Central memory CD8-positive, alpha-beta T cell (primary cell): Measurements from ENCODE around the gene XPR1.
"Not testable (repeated sequence)": the region's sequence is repeated elsewhere in the genome, so short reads cannot be mapped to it uniquely, and the experiment has no call there.

Experiments used
- ATAC-seq: fragments of 150-1000 bp; cut with Tn5 transposase; replicated peaks from 2 replicates; pipeline ENCODE4 v1.10.0; 2022; ENCODE audit warnings: mild to moderate bottlenecking, moderate FRiP score, moderate number of reproducible peaks; ENCODE audit not compliant: poor library complexity, severe bottlenecking; ENCODE audit errors: extremely low read depth
- DNase-seq, 2 donors: peaks; one replicate each; pipeline ENCODE4 v3.0.0; 2021; ENCODE audit warnings: low spot score in 2 of 2
- H3K27ac Mint-ChIP-seq: one replicate; pipeline ENCODE4 v1.8.0; 2022; ENCODE audit warnings: low read depth, mild to moderate bottlenecking, moderate library complexity, mixed read lengths
- H3K27me3 Mint-ChIP-seq: one replicate; pipeline ENCODE4 v1.8.0; 2022; ENCODE audit warnings: mixed read lengths
- H3K36me3 Mint-ChIP-seq: one replicate; pipeline ENCODE4 v1.8.0; 2022; ENCODE audit warnings: mild to moderate bottlenecking, moderate library complexity, mixed read lengths; ENCODE audit not compliant: insufficient read depth
- H3K4me1 Mint-ChIP-seq: one replicate; pipeline ENCODE4 v1.8.0; 2022; ENCODE audit warnings: mixed read lengths
- H3K4me3 Mint-ChIP-seq: one replicate; pipeline ENCODE4 v1.8.0; 2022; ENCODE audit warnings: mild to moderate bottlenecking, moderate library complexity, mixed read lengths
- H3K9me3 Mint-ChIP-seq: one replicate; pipeline ENCODE4 v1.8.0; 2022; ENCODE audit warnings: mixed read lengths

Gene XPR1

DNA sequence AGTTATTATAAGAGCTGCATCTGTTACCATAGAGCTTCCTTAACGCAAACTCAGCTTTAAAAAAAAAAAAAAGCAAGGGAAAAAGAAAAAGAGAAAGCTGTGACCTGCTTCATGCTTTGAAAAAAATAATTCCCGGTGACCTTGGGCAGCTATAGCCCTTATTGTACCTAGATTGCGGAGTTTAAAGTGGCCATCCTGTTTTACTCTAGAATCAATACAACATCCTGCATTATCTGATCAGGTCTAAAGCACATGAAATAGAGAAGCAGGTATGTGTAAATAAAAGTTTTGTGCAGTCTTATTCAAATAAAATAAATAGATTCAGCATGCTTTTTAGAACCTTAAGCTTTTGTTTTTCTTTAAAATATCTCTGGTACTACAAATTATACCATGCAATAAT is 154.1 kb downstream of the XPR1 start:
- no peak overlapping the region for H3K27ac Mint-ChIP-seq
- peaks cover 22% of the 10 kb centered on the region for H3K4me1 Mint-ChIP-seq
- H3K36me3 Mint-ChIP-seq, result peaks cover 5% of the 10 kb centered on the region
- H3K4me3 Mint-ChIP-seq, result no peak overlapping the region
- no peak for DNase-seq
- H3K27me3 Mint-ChIP-seq, result no peaks in the 10 kb centered on the region
- ATAC-seq, result no peak
- H3K9me3 Mint-ChIP-seq, result no peaks in the 10 kb centered on the region

DNA sequence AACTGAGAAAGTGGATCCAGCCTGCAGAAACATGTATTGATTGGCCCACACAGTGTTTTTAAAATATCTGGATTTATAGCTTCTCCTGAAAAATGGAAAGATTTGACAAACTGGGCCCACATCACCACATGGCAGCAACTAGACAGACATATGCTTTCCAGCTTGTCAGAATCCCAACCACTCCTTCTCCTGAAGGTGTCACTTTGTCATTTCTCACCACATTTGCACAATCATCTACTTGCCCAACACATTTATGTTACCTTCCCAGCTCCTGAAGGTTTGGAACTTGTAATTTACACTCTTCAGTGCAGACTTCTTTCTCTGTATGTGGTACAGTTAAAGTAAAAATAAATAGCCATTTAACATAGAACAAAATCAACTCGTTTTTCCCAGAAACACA is 154.8 kb downstream of the XPR1 start:
- DNase-seq (no peak), ATAC-seq (no peak)
- Mint-ChIP-seq H3K36me3 (peaks cover 5% of the 10 kb centered on the region), H3K27ac (no peak overlapping the region), H3K4me3 (no peak overlapping the region), H3K27me3 (no peaks in the 10 kb centered on the region), H3K4me1 (peaks cover 21% of the 10 kb centered on the region), H3K9me3 (no peaks in the 10 kb centered on the region)

DNA sequence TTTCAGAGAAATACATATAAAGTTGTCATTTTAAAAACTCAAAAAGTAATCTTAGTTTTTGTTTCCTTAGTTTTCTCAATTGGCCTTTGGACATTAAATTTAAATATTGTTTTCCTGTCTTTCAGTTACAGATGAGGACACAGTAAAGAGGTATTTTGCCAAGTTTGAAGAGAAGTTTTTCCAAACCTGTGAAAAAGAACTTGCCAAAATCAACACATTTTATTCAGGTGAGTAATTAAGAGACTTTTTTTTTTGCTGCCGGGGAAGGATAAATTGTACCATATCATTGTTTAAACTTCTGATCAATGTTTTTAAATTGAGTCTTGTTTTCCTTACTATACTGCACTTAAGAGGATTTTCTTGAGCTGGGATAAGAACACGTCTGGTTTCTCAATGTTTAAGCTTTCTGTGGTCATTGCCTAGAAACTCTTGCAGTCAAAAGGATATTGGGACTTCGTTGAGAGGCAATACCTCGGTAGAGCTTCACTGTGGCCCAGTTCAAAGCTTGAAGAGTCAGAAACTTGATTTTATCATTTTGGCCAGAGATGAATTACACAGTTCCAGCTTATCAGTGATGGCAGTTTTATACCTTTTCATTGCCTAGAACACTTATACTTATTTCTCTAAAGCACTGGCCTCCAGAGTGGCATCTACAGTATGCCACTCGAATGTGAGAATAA is 155.9 kb downstream of the XPR1 start:
- H3K36me3 Mint-ChIP-seq, result peaks cover 5% of the 10 kb centered on the region
- no peak overlapping the region for H3K27ac Mint-ChIP-seq
- H3K9me3 Mint-ChIP-seq, result no peaks in the 10 kb centered on the region
- no peaks in the 10 kb centered on the region for H3K27me3 Mint-ChIP-seq
- ATAC-seq (no peak), DNase-seq (no peak)
- no peak overlapping the region for H3K4me3 Mint-ChIP-seq
- H3K4me1 Mint-ChIP-seq, result peaks cover 13% of the 10 kb centered on the region

DNA sequence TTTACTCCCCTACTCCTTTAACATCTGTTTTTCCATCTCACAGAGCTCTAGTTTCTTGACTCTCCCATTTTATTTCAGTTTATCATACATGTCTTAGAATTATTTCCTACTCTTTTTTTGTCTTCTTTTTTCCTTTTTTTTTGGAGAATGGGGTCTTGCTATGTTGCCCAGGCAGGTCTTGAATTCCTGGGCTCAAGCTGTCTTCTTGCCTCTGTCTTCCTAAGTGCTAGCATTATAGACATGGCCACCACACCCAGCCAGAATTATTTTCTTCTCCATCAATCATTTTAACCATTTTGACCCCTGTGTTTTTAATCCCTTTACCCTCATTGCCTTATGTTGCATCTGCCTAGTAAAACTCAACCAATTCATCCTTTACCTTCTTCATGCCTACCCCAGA is 157.6 kb downstream of the XPR1 start:
- DNase-seq, result no peak
- peaks cover 17% of the 10 kb centered on the region for H3K4me1 Mint-ChIP-seq
- no peak for ATAC-seq
- H3K9me3 Mint-ChIP-seq, result no peaks in the 10 kb centered on the region
- no peaks in the 10 kb centered on the region for H3K27me3 Mint-ChIP-seq
- H3K4me3 Mint-ChIP-seq, result no peak overlapping the region
- peak overlapping the region; percentile 5 for H3K27ac Mint-ChIP-seq
- peaks cover 5% of the 10 kb centered on the region for H3K36me3 Mint-ChIP-seq

DNA sequence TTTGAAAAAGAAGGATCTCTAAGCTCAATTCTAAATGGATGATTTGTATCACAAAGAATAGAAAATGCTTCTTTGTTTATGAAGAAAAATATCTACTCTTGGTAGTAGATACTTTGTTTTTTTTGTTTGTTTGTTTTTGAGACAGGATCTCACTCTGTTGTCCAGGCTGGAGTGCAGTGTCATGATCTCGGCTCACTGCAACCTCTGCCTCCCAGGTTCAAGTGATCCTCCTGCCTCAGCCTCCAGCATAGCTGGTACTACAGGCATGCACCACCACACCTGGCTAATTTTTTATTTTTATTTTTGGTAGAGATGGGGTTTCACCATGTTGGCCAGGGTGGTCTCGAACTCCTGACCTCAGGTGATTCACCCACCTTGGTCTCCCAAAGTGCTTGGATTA is 159.3 kb downstream of the XPR1 start:
- ATAC-seq, result not testable (repeated sequence)

DNA sequence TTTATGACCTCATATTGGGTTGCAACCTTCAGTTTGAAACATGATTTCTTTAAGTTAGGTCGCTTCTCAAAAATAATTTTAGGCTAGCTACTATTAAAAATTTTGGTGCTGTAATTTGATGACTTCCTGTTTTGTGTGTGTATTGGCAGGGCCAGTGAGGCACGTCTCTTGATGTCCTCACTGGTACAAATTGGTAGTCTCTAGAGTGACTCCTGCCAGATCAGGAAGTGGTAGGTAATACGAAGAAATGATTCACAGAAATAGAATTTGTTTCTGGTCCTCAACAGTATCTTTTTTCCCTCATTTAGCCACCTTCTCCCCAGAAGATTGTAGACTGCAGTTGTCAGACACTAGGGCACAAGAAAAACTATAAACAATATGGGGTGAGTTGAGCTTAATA is 160.0 kb downstream of the XPR1 start:
- no peak for DNase-seq
- H3K4me3 Mint-ChIP-seq, result no peak overlapping the region
- no peaks in the 10 kb centered on the region for H3K27me3 Mint-ChIP-seq
- no peak overlapping the region for H3K27ac Mint-ChIP-seq
- no peak for ATAC-seq
- no peaks in the 10 kb centered on the region for H3K9me3 Mint-ChIP-seq
- H3K4me1 Mint-ChIP-seq, result peaks cover 18% of the 10 kb centered on the region
- peaks cover 5% of the 10 kb centered on the region for H3K36me3 Mint-ChIP-seq

More for the DNA sequence above, 159.3 kb downstream of the XPR1 start:
- H3K4me1 Mint-ChIP-seq, result peaks cover 13% of the 10 kb centered on the region
- DNase-seq, H3K4me3 Mint-ChIP-seq, H3K27me3 Mint-ChIP-seq, H3K36me3 Mint-ChIP-seq, H3K9me3 Mint-ChIP-seq, H3K27ac Mint-ChIP-seq: not testable (repeated sequence)

DNA sequence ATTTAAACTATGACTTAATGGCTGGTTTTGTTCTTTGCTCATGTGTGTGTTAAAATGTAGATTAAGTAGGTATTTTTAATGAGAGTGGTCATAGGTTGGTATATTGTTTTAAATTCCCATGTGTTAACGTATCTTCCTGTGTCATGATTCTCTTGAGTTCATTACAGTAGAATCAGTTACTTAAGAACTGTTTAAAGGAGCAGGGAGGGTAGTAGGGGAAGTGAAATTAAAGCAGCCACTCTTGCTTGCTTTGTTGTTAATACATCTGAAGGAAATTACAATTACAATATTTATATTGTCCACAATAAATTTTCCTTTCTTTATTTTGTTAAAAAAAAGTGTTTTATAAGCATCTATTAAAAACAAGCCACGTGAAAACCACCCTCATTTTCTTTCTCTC is 161.6 kb downstream of the XPR1 start:
- ATAC-seq (no peak), DNase-seq (no peak)
- Mint-ChIP-seq H3K9me3 (no peaks in the 10 kb centered on the region), H3K27me3 (no peaks in the 10 kb centered on the region), H3K27ac (no peak overlapping the region), H3K36me3 (no peaks in the 10 kb centered on the region), H3K4me1 (peaks cover 18% of the 10 kb centered on the region), H3K4me3 (no peak overlapping the region)

DNA sequence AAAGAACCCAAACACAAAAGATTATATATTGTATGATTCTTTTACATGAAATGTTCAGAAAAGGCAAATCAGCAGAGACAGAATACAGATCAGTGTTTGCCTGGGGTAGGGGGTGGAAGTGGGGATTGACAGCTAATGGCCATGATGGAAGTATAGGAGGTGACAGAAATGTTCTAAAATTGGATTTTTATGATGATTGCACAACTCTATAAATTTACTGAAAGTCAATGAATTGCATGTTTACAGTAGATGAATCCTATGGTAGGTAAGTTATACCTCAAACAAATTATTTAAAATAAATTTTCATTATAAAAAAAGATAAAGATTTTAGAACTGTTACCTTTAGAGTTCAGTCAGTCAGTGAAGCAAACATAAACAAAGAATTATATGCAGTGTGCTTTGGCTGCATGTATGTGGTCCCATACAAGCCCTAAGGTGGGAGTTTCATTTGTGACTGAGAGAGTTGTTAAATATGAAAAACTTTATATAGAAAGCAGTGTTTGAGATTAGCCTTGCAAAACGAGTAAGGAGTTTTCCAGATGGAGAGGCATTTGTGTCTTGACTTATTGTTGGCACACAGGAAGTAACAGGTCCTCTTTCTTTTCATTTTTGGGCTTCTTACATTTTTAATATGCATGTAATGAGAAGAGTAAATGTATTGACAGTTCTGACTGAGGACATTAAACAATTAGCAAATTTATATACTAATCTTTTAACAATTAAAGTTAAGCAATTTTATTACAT is 165.2 kb downstream of the XPR1 start:
- no peak for ATAC-seq
- no peaks in the 10 kb centered on the region for H3K27me3 Mint-ChIP-seq
- H3K4me1 Mint-ChIP-seq, result peaks cover 11% of the 10 kb centered on the region
- no peaks in the 10 kb centered on the region for H3K36me3 Mint-ChIP-seq
- no peak overlapping the region for H3K27ac Mint-ChIP-seq
- no peaks in the 10 kb centered on the region for H3K9me3 Mint-ChIP-seq
- DNase-seq, result no peak
- H3K4me3 Mint-ChIP-seq, result no peak overlapping the region

DNA sequence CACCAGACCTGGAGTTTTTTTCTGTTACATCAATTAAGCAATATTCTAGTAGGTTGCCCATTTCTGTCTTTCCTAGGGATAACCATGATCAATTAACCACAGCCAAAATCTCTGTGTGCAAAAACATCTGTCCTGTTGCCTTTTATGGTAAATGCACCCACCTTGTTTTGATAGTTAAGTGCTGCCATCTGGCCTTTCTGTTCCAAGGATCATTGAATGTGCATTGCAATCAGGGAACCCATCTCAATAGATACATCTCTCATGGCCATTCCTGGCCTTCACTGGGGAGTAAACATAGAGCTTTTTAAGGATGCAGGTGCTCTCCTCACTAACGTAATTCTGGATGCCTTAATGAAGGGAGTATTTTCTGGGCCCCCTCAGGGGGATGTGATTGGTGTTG is 169.1 kb downstream of the XPR1 start:
- peaks cover 6% of the 10 kb centered on the region for H3K4me1 Mint-ChIP-seq

DNA sequence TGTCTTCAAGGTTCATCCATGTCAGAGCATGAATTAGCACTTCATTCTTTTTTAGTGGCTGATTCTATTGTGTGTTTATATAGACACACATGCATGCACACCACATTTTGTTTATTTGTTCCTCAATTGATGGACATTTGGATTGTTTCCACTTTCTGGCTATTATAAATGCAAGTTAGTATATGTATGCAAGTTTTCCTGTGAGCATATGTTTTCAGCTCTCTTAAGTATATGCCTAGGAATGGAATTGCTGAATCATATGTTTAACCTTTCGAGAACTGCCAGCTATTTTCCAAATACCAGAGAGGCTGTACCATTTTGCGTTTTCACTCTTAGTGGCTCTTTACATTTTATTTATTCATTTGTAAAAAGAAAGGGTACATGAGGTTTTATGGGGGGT is 171.0 kb downstream of the XPR1 start:
- Mint-ChIP-seq H3K9me3 (no peaks in the 10 kb centered on the region), H3K27ac (no peak overlapping the region), H3K4me3 (no peak overlapping the region), H3K27me3 (no peaks in the 10 kb centered on the region), H3K4me1 (no peaks in the 10 kb centered on the region), H3K36me3 (peaks cover 10% of the 10 kb centered on the region)
- DNase-seq, result no peak
- ATAC-seq, result no peak

More for the DNA sequence above, 169.1 kb downstream of the XPR1 start:
- DNase-seq (no peak), ATAC-seq (no peak)
- no peak overlapping the region for H3K27ac Mint-ChIP-seq
- H3K4me3 Mint-ChIP-seq, result no peak overlapping the region
- H3K36me3 Mint-ChIP-seq, result peaks cover 7% of the 10 kb centered on the region
- H3K9me3 Mint-ChIP-seq, result no peaks in the 10 kb centered on the region
- no peaks in the 10 kb centered on the region for H3K27me3 Mint-ChIP-seq

DNA sequence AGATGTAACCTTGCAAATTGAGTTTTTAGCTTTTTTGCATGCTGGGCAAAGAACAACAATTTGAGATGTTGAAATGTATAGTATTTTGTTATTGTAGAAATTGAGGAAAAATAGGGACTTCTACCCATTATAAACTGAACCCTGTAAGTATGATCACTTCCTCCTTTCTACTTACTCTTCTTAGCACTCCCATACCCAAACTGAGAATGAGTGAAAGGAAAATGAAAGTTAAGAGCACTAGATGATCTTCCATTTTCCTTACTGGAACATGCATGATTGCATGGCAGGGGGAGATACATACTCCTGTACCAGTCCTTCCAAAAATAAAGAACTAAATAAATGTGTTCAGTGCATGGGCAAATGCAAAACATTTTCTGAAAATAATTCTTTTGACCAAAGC is 173.5 kb downstream of the XPR1 start:
- Mint-ChIP-seq H3K36me3 (peaks cover 14% of the 10 kb centered on the region), H3K27me3 (no peaks in the 10 kb centered on the region)
- no peak for ATAC-seq

DNA sequence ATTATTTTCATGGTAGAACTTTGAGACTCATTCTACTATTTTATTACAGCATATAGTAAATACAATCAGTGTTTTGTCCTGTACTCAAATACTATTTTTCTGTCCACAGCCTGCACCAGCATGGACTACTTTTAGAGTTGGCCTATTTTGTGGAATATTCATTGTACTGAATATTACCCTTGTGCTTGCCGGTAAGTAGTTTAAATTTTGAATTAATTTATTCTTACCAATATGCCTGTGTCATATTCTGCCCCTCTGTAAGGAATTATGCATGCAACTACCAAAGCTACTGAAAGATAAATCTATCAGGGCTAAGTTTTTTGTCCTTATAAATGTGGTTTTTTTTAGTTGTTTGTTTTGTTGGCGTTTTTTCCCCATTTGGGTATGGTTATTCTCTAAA is 179.5 kb downstream of the XPR1 start:
- ATAC-seq, result no peak
- H3K4me1 Mint-ChIP-seq, result no peaks in the 10 kb centered on the region
- no peaks in the 10 kb centered on the region for H3K27me3 Mint-ChIP-seq
- no peak overlapping the region for H3K4me3 Mint-ChIP-seq
- no peak overlapping the region for H3K27ac Mint-ChIP-seq
- H3K36me3 Mint-ChIP-seq, result peaks cover 14% of the 10 kb centered on the region
- no peak for DNase-seq
- no peaks in the 10 kb centered on the region for H3K9me3 Mint-ChIP-seq

More for the DNA sequence above, 173.5 kb downstream of the XPR1 start:
- H3K4me3 Mint-ChIP-seq, result no peak overlapping the region
- H3K27ac Mint-ChIP-seq, result no peak overlapping the region
- no peak for DNase-seq
- H3K4me1 Mint-ChIP-seq, result no peaks in the 10 kb centered on the region
- no peaks in the 10 kb centered on the region for H3K9me3 Mint-ChIP-seq

DNA sequence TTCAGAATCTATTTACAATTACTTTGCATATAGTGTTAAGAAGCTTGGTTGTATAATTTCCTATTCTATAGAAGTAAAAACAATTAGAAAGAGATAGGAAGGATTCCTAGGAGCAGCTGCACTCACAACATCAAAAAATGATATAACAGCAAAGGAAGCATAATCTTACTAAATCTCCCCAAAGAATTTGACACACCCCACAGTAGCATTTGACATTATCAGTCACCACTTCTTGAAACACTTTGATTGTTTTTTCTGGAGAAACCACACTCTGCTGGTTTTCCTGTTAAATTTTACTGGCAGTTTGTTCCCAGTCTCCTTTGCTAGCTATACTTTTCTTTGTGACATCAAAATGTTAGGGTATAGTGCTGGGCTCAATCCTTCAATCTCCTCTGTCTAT is 180.1 kb downstream of the XPR1 start:
- no peak overlapping the region for H3K4me3 Mint-ChIP-seq
- H3K9me3 Mint-ChIP-seq, result no peaks in the 10 kb centered on the region
- ATAC-seq (no peak), DNase-seq (no peak)
- H3K4me1 Mint-ChIP-seq, result no peaks in the 10 kb centered on the region
- no peak overlapping the region for H3K27ac Mint-ChIP-seq
- no peaks in the 10 kb centered on the region for H3K27me3 Mint-ChIP-seq
- H3K36me3 Mint-ChIP-seq, result peaks cover 13% of the 10 kb centered on the region
